Measurements from ENCODE around the gene DIAPH3.

Gene DIAPH3

GRCh38 chr13:59978862-59979261, 184.9 kb downstream of the DIAPH3 start:
- DNase-seq (ENCODE audit: insufficient read length) (no peak), FAIRE-seq (no peak)
- TF ChIP-seq POLR2A (IDR thresholded peaks at IDR 0.05; ENCODE audit: low read depth, low read length) (no peak), POLR2AphosphoS5 (IDR thresholded peaks at IDR 0.05; ENCODE audit: low read depth, low read length) (no peak), TAF1 (IDR thresholded peaks at IDR 0.05; ENCODE audit: borderline replicate concordance, low read depth, low read length) (no peak)

DNA sequence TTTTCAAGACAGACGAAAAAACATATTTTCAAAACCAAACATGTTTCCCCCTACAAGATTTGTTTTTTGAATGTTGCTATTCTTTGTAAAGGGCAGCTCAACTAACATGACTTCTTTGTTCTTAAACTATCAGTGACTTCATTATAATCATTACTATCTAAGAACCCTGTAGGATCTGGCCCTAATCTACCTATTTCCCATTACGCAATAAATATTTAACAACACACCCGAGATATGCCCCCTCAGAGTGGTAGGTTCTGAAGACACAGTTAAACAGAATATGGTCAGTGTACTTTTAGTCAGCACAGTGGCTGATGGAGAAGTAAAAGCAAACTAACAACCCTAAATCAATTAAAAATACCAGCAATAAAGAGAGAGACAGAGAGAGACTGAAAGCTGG, 186.9 kb downstream of the DIAPH3 start:
- DNase-seq (ENCODE audit: insufficient read length), result no peak
- no peak for TF ChIP-seq POLR2AphosphoS5 (IDR thresholded peaks at IDR 0.05; ENCODE audit: low read depth, low read length)
- TF ChIP-seq POLR2A (IDR thresholded peaks at IDR 0.05; ENCODE audit: low read depth, low read length), result no peak
- no peak for TF ChIP-seq TAF1 (IDR thresholded peaks at IDR 0.05; ENCODE audit: borderline replicate concordance, low read depth, low read length)
- FAIRE-seq, result no peak

DNA sequence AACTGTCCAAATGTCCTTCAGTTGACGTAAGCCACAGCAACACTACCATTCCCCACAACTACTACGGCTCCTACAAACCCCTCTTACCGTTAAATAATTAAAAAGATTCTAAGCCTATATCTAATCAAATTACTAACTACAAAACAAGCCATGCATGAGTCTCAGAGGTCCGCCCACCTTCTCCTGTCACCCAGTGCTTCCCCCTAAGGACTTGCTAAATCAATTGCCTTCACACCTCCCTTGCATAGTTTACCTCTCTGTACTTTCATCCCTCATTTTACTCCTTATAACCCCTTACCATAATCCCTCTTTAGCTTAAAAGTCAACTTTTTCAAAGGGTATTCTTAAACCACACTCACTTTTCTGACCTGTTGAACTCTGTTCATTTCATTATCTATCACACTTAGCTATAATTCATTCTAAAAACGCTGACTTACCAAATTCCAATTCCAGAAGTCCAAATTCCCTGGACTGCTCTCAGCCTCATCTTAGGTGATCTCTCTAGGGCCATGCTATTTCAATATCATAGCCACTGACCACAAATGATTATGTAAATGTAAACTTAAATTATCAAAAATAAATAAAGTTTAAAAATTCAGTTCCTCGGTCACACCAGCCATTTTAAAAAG, 187.8 kb downstream of the DIAPH3 start:
- no peak for DNase-seq (ENCODE audit: insufficient read length)
- FAIRE-seq, result no peak
- TF ChIP-seq POLR2A (IDR thresholded peaks at IDR 0.05; ENCODE audit: low read depth, low read length) (no peak), POLR2AphosphoS5 (IDR thresholded peaks at IDR 0.05; ENCODE audit: low read depth, low read length) (no peak), TAF1 (IDR thresholded peaks at IDR 0.05; ENCODE audit: borderline replicate concordance, low read depth, low read length) (no peak)

DNA sequence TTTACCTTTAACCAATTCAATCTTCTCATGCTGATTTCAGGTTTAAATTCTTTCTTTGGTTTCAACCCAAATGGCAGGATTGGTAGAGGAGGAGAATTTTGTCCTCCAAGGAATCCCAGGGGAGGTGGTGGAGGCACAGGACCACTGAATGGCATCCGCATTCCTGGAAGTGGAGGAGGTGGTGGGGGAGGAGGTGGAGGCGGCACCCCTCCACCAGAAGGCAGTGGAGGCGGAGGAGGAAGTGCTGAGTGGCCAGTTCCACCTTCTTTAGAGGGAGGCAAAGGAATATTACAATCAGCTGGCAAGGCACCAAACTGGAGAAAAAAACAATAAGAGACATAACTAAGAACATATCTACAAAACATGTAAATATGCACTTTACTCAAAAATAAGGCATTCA, 192.9 kb downstream of the DIAPH3 start:
- FAIRE-seq (no peak), DNase-seq (ENCODE audit: insufficient read length) (no peak)
- no peak for TF ChIP-seq TAF1 (IDR thresholded peaks at IDR 0.05; ENCODE audit: borderline replicate concordance, low read depth, low read length)
- TF ChIP-seq POLR2AphosphoS5 (IDR thresholded peaks at IDR 0.05; ENCODE audit: low read depth, low read length), result no peak
- no peak for TF ChIP-seq POLR2A (IDR thresholded peaks at IDR 0.05; ENCODE audit: low read depth, low read length)

DNA sequence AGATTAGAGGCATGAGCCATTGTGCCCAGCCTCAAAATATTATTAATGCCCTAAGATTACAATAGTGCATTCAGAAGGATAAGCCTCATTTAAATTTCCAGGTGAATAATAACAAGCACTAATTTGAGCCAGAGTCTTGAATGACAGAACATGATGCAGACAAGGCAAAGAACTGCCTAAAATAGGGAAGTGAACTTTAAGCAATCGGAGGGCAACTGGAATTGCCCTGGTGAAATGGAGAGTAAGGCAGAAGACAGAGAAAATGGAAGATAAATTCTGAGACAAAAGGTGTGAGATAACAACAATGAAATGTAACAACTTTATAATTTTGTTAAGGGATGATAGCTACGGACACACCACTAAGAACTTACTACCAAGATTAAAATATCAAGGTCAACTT, 199.9 kb downstream of the DIAPH3 start:
- DNase-seq (ENCODE audit: insufficient read length), result no peak
- FAIRE-seq, result no peak
- TF ChIP-seq TAF1 (IDR thresholded peaks at IDR 0.05; ENCODE audit: borderline replicate concordance, low read depth, low read length) (no peak), POLR2A (IDR thresholded peaks at IDR 0.05; ENCODE audit: low read depth, low read length) (no peak), POLR2AphosphoS5 (IDR thresholded peaks at IDR 0.05; ENCODE audit: low read depth, low read length) (no peak)

GRCh38 chr13:59963383-59963782, 200.3 kb downstream of the DIAPH3 start:
- no peak for FAIRE-seq
- no peak for DNase-seq (ENCODE audit: insufficient read length)

DNA sequence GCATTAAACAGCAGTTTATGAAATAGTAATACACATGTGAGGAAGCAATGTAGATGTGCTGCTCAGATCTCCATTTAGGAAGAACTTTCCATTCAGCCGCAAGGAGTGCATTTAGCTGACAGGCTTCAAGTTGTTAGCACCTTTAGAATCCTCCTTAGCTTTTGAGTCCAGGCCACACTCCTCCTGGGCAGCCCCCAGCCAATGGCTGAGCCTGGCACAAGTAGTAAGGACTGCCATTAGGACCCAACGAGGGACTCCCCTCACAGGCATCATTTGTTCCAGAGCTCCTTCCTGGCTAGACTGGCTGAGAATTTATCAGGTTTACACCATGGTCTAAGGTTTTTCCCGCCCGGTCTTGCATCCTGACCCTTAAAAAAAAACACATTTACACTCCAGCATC, 201.4 kb downstream of the DIAPH3 start:
- no peak for DNase-seq (ENCODE audit: insufficient read length)
- FAIRE-seq, result no peak
- no peak for TF ChIP-seq TAF1 (IDR thresholded peaks at IDR 0.05; ENCODE audit: borderline replicate concordance, low read depth, low read length)
- no peak for TF ChIP-seq POLR2AphosphoS5 (IDR thresholded peaks at IDR 0.05; ENCODE audit: low read depth, low read length)
- TF ChIP-seq POLR2A (IDR thresholded peaks at IDR 0.05; ENCODE audit: low read depth, low read length), result no peak

More at GRCh38 chr13:59963383-59963782, 200.3 kb downstream of the DIAPH3 start:
- TF ChIP-seq POLR2AphosphoS5 (IDR thresholded peaks at IDR 0.05; ENCODE audit: low read depth, low read length) (no peak), POLR2A (IDR thresholded peaks at IDR 0.05; ENCODE audit: low read depth, low read length) (no peak), TAF1 (IDR thresholded peaks at IDR 0.05; ENCODE audit: borderline replicate concordance, low read depth, low read length) (no peak)

DNA sequence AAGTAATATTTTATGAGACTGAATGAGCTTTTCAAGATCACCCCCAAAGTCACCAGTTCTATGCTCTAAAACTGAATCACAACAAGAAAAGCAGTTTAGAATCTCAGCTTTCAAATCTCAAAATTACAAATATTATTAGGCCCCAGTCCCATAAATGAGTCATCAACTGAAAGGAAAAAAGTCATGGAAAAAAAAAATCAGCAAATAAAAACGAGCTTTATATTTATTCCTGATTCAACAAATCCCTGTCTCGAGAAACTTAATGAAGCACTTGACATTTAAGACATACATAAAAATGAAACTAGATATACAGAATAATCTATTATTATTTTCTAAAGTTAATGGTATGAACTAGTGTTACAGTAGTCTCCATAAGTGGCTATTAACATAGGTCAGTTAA, 203.0 kb downstream of the DIAPH3 start:
- FAIRE-seq (no peak), DNase-seq (ENCODE audit: insufficient read length) (no peak)
- TF ChIP-seq POLR2AphosphoS5 (IDR thresholded peaks at IDR 0.05; ENCODE audit: low read depth, low read length), result no peak
- TF ChIP-seq TAF1 (IDR thresholded peaks at IDR 0.05; ENCODE audit: borderline replicate concordance, low read depth, low read length), result no peak
- no peak for TF ChIP-seq POLR2A (IDR thresholded peaks at IDR 0.05; ENCODE audit: low read depth, low read length)

- FAIRE-seq (no peak), DNase-seq (ENCODE audit: insufficient read length) (no peak)
- TF ChIP-seq POLR2AphosphoS5 (IDR thresholded peaks at IDR 0.05; ENCODE audit: low read depth, low read length), result no peak
- TF ChIP-seq POLR2A (IDR thresholded peaks at IDR 0.05; ENCODE audit: low read depth, low read length), result no peak
- no peak for TF ChIP-seq TAF1 (IDR thresholded peaks at IDR 0.05; ENCODE audit: borderline replicate concordance, low read depth, low read length)
Measured at GRCh38 chr13:59957438-59957837, 206.3 kb downstream of the DIAPH3 start.

DNA sequence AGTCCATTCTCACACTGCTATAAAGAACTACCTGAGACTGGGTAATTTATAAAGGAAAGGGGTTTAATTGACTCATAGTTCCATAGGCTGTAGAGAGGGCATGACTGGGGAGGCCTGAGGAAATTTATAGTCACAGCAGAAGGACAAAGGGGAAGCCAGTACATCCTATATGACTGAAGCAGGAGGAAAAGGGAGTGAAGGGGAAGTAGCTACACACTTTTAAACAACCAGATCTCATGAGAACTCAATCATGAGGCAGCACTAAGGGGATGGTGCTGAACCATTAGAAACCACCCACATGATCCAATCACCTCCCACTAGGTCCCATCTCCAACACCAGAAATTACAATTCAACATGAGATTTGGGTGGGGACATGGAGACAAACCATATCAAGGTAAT, 209.1 kb downstream of the DIAPH3 start:
- FAIRE-seq, result no peak
- no peak for DNase-seq (ENCODE audit: insufficient read length)

DNA sequence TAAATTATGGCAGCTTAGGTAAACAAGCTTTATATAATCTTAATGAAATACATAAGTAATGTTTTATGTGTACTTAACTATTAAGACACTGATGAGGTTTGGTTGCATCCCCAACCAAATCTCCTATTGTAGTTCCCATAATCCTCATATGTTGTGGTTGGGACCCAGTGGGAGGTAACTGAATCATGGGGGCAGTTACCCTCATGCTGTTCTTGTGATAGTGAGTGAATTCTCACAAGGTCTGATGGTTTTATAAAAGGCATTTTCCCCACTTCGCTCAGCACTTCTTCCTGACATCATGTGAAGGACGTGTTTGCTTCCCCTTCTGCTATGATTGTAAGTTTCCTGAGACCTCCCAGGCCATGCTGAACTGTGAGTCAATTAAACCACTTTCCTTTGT, 212.7 kb downstream of the DIAPH3 start:
- no peak for FAIRE-seq
- TF ChIP-seq POLR2AphosphoS5 (IDR thresholded peaks at IDR 0.05; ENCODE audit: low read depth, low read length) (no peak), POLR2A (IDR thresholded peaks at IDR 0.05; ENCODE audit: low read depth, low read length) (no peak), TAF1 (IDR thresholded peaks at IDR 0.05; ENCODE audit: borderline replicate concordance, low read depth, low read length) (no peak)
- DNase-seq (ENCODE audit: insufficient read length), result no peak

More for the DNA sequence above, 209.1 kb downstream of the DIAPH3 start:
- TF ChIP-seq POLR2AphosphoS5 (IDR thresholded peaks at IDR 0.05; ENCODE audit: low read depth, low read length) (no peak), TAF1 (IDR thresholded peaks at IDR 0.05; ENCODE audit: borderline replicate concordance, low read depth, low read length) (no peak), POLR2A (IDR thresholded peaks at IDR 0.05; ENCODE audit: low read depth, low read length) (no peak)

- DNase-seq (ENCODE audit: insufficient read length) (no peak), FAIRE-seq (no peak)
- TF ChIP-seq POLR2AphosphoS5 (IDR thresholded peaks at IDR 0.05; ENCODE audit: low read depth, low read length), result no peak
Measured at GRCh38 chr13:59950266-59950665, 213.5 kb downstream of the DIAPH3 start.

Measured in GM12892 (cell line).